ENCODE measurements around the gene OR52I2.

DNA sequence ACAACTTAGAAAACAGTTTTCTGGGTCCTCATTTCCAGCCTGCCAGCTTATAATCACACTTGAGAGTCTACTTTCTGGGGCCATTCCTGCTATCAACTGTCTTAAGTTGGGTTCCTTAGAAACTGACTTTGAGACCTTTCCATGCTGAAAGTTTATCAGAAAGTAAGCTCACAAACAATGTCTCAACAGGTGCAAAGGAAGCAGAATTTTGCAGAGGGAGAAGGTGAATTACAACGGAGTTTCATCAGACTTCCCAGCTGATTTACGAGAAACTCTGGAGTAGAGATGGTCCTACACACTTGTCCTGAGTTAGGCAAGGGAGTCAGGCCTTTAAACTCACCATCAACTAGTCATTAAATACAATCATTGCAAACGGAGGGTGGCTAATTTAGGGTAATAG lies 4.7 kb upstream of the OR52I2 start:
- TF ChIP-seq POLR2A (IDR thresholded peaks at IDR 0.05; ENCODE audit: low read depth, low read length) (no peak), TAF1 (IDR thresholded peaks at IDR 0.05; ENCODE audit: borderline replicate concordance, low read depth, low read length) (no peak), POLR2AphosphoS5 (IDR thresholded peaks at IDR 0.05; ENCODE audit: low read depth, low read length) (no peak)
